Fibroblast of lung (primary cell): ENCODE data around the gene CACFD1. TPM values are rescaled to one million over a fixed set of nuclear protein-coding genes. Genes with fewer than 3 reads are reported as not detected.

Experiments
- DNase-seq, 2 donors: peaks; one replicate each; pipeline versions ENCODE4 v3.0.0 to v3.0.0-alpha.2; 2010; ENCODE audit warnings: low read depth in 2 of 2
- H2AFZ ChIP-seq: 2 replicates; pipeline ENCODE4 v1.5.1; 2012; ENCODE audit warnings: low read length, control low read depth, inconsistent platforms
- H3K27ac ChIP-seq: 2 replicates; pipeline ENCODE4 v1.5.1; 2011; ENCODE audit warnings: low read length, control low read depth; ENCODE audit not compliant: insufficient read depth
- H3K27me3 ChIP-seq: 2 replicates; pipeline ENCODE4 v1.5.1; 2011; ENCODE audit warnings: mild to moderate bottlenecking, low read length; ENCODE audit not compliant: control insufficient read depth, insufficient read depth
- H3K36me3 ChIP-seq: 2 replicates; pipeline ENCODE4 v1.5.1; 2011; ENCODE audit warnings: low read length; ENCODE audit not compliant: control insufficient read depth, insufficient read depth
- H3K4me1 ChIP-seq: 2 replicates; pipeline ENCODE4 v1.5.1; 2011; ENCODE audit warnings: low read length; ENCODE audit not compliant: control insufficient read depth, insufficient read depth; ENCODE audit errors: extremely low read depth
- H3K4me2 ChIP-seq: 2 replicates; pipeline ENCODE4 v1.5.1; 2011; ENCODE audit warnings: low read length, control low read depth; ENCODE audit not compliant: insufficient read depth; ENCODE audit errors: extremely low read depth
- H3K4me3 ChIP-seq, 4 experiments: fragments of 200-600 bp in 1 of 4; sonication (generic) in 1 of 4; replicated peaks in 1 of 4; 2 replicates each; pipeline ENCODE4 v1.5.1; 2011 to 2016; ENCODE audit warnings: low read length in 4 of 4, low read depth in 3 of 4, mild to moderate bottlenecking in 3 of 4, control low read depth in 2 of 4, inconsistent platforms in 1 of 4, mixed read lengths in 1 of 4; ENCODE audit not compliant: insufficient read depth in 1 of 4; ENCODE audit errors: control extremely low read depth in 1 of 4
- H3K79me2 ChIP-seq: 2 replicates; pipeline ENCODE4 v1.5.1; 2012; ENCODE audit warnings: mild to moderate bottlenecking, low read length, inconsistent platforms; ENCODE audit not compliant: control insufficient read depth, insufficient read depth
- H3K9ac ChIP-seq: 2 replicates; pipeline ENCODE4 v1.5.1; 2011; ENCODE audit warnings: mild to moderate bottlenecking, low read length, control low read depth; ENCODE audit not compliant: insufficient read depth
- H3K9me3 ChIP-seq: 2 replicates; pipeline ENCODE4 v1.5.1; 2012; ENCODE audit warnings: low read depth, low read length; ENCODE audit not compliant: control insufficient read depth, insufficient read depth
- H4K20me1 ChIP-seq: 2 replicates; pipeline ENCODE4 v1.5.1; 2011; ENCODE audit warnings: low read length; ENCODE audit not compliant: control insufficient read depth, insufficient read depth; ENCODE audit errors: extremely low read depth
- EZH2 ChIP-seq: IDR thresholded peaks from 2 replicates; pipeline ENCODE4 v1.5.1; 2012; ENCODE audit warnings: low read length, control low read depth, mild to moderate bottlenecking; ENCODE audit errors: missing control alignments
- polyA plus RNA-seq, 2 donors: library from polyadenylated mRNA; depleted of rRNA in 1 of 2; stranded (reverse) in 1 of 2; unstranded in 1 of 2; fragments of >200 nt; gene quantifications; 2 replicates each; pipeline ENCODE4 v1.2.1, GENCODE V29; 2011 to 2012; ENCODE audit warnings: missing spikeins in 1 of 2
- total RNA-seq: library from RNA; depleted of rRNA; stranded (reverse); fragments of >200 nt; gene quantifications from 2 replicates; pipeline ENCODE4 v1.2.1, GENCODE V29; 2014
- TF ChIP-seq, protein P1 (sequence below), 2 donors: IDR thresholded peaks in 1 of 2; conservative IDR thresholded peaks in 1 of 2; 1 replicate in 1 of 2; 2 replicates in 1 of 2; pipeline ENCODE4 v1.5.1; 2011 to 2012; ENCODE audit warnings: low read length in 2 of 2, control low read depth in 1 of 2, inconsistent platforms in 1 of 2, low read depth in 1 of 2, mild to moderate bottlenecking in 1 of 2

CACFD1 gene
- total and polyA plus RNA-seq, 2 donors (not counting 1 experiment from before 2014, with no cell fraction given), result 4.7 to 9.1 TPM

DNA sequence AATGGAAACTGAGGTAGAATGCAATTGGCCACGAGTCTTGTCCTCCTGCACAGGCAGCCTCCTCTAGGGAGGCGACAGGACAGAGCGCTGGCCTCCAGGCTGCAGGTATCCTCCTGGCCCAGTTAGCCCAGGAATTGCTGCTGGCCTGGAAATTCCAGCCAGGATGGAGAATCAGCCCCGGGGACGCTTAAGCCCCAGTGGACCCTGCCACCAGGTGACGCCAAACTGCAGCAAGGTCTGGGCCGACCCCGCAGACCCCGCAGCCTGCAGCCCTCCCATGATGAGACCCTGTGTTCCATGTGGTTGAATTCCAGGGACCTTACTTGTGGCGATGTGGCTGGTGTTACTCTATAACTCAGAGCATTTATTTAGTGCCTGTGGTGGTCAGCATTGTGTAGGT, 7.3 kb downstream of the CACFD1 start:
- Histone ChIP-seq H3K9me3 (no peaks in the 10 kb centered on the region), H3K4me2 (no peak overlapping the region), H4K20me1 (no peaks in the 10 kb centered on the region), H3K4me3 (no peak overlapping the region), H2AFZ (no peak overlapping the region), H3K4me1 (no peaks in the 10 kb centered on the region), H3K36me3 (no peaks in the 10 kb centered on the region), H3K27ac (no peak overlapping the region), H3K27me3 (no peaks in the 10 kb centered on the region), H3K9ac (no peak overlapping the region), H3K79me2 (no peaks in the 10 kb centered on the region)
- no peak for DNase-seq
- TF ChIP-seq, protein P1, sequence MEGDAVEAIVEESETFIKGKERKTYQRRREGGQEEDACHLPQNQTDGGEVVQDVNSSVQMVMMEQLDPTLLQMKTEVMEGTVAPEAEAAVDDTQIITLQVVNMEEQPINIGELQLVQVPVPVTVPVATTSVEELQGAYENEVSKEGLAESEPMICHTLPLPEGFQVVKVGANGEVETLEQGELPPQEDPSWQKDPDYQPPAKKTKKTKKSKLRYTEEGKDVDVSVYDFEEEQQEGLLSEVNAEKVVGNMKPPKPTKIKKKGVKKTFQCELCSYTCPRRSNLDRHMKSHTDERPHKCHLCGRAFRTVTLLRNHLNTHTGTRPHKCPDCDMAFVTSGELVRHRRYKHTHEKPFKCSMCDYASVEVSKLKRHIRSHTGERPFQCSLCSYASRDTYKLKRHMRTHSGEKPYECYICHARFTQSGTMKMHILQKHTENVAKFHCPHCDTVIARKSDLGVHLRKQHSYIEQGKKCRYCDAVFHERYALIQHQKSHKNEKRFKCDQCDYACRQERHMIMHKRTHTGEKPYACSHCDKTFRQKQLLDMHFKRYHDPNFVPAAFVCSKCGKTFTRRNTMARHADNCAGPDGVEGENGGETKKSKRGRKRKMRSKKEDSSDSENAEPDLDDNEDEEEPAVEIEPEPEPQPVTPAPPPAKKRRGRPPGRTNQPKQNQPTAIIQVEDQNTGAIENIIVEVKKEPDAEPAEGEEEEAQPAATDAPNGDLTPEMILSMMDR (conservative IDR thresholded peaks at IDR 0.05 in 1 of 2, IDR thresholded peaks at IDR 0.05 in 1 of 2; ENCODE audit: low read depth in 1 of 2, low read length in 2 of 2), result no peak
- TF ChIP-seq EZH2, result no peak

DNA sequence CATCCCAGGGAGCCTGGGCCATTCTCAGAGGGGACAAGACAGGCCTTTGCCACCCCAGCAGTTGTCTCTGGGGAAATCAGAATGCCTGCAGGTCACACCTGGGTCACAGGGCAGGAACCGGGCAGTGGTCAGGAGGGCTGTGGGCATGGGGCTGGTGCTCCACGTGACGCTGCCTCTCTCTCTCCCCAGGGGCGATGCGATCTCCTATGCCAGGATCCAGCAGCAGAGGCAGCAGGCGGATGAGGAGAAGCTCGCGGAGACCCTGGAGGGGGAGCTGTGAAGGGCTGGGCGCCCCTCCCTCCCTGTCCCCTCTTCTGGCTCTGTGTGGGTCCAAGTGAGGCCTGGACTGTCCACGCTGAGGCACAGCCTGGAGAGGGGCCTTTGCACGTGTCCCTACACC, 8.6 kb downstream of the CACFD1 start:
- no peaks in the 10 kb centered on the region for H4K20me1 ChIP-seq
- no peaks in the 10 kb centered on the region for H3K79me2 ChIP-seq
- no peak overlapping the region for H3K9ac ChIP-seq
- H3K9me3 ChIP-seq, result no peaks in the 10 kb centered on the region
- no peaks in the 10 kb centered on the region for H3K27me3 ChIP-seq
- H3K4me3 ChIP-seq, result no peak overlapping the region
- H3K4me2 ChIP-seq, result no peak overlapping the region
- no peak overlapping the region for H2AFZ ChIP-seq
- no peak overlapping the region for H3K27ac ChIP-seq
- H3K4me1 ChIP-seq, result no peaks in the 10 kb centered on the region
- H3K36me3 ChIP-seq, result no peaks in the 10 kb centered on the region
- TF ChIP-seq, protein P1 (conservative IDR thresholded peaks at IDR 0.05 in 1 of 2, IDR thresholded peaks at IDR 0.05 in 1 of 2; ENCODE audit: low read depth in 1 of 2, low read length in 2 of 2), result no peak
- no peak for TF ChIP-seq EZH2
- no peak for DNase-seq

DNA sequence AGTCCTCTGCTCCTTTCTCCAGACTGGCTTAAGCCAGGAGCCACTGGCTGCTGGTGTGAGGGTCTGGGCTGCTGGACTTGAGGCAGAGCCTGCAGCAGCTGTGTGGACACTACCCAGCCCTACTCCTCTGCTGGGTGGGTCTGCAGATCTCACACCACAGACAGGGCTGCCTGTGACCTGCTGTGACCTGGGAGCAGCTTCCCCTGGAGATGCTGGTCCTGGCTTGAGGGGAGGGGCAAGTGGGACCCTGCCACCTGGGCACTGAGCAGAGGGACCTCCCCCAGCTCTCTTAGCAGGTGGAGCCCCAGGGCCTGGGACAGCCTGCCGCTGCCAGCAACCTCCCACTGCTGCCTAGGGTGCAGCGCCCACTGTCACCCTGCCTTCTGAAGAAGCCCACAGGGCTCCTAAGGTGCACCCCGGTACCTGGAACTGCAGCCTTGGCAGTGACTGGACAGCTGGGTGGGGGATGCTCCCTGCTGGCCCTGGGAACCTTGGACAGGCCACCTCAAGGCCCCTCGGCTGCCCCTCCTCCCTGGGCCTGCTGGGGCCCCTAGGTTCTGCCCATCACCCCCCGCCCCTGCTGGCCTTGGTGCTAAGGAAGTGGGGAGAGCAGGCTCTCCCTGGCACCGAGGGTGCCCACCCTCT, 9.1 kb downstream of the CACFD1 start:
- Histone ChIP-seq H4K20me1 (no peaks in the 10 kb centered on the region), H3K79me2 (no peaks in the 10 kb centered on the region), H3K4me3 (no peak overlapping the region), H3K27ac (no peak overlapping the region), H2AFZ (no peak overlapping the region), H3K27me3 (no peaks in the 10 kb centered on the region), H3K9me3 (no peaks in the 10 kb centered on the region), H3K36me3 (peaks cover 3% of the 10 kb centered on the region), H3K4me1 (no peaks in the 10 kb centered on the region), H3K4me2 (no peak overlapping the region), H3K9ac (no peak overlapping the region)
- no peak for TF ChIP-seq EZH2
- DNase-seq, result no peak
